HepG2 (cell line): ENCODE data around the gene ST8SIA6.

Experiments used
- AGO2 ChIP-seq: fragments of 200-400 bp; formaldehyde crosslinking; optimal IDR thresholded peaks from 2 replicates; pipeline ENCODE3; 2017; ENCODE audit warnings: mild to moderate bottlenecking, low read depth, low read length, moderate library complexity
- ATAD3A ChIP-seq: sonication (generic); formaldehyde crosslinking; IDR thresholded peaks from 2 replicates; pipeline ENCODE4 v1.4.0; 2020; ENCODE audit warnings: missing genetic modification reagents
- HCFC1 ChIP-seq: fragments of 150-350 bp; IDR thresholded peaks from 2 replicates; pipeline ENCODE4 v1.6.1; 2014; ENCODE audit warnings: low read depth, low read length
- HNF4G ChIP-seq, 2 experiments: sonication (generic) in 1 of 2; formaldehyde crosslinking in 1 of 2; IDR thresholded peaks; 2 replicates each; pipeline versions ENCODE4 v1.4.0 to v1.6.1; 2011 to 2020; ENCODE audit warnings: borderline replicate concordance in 2 of 2, low read depth in 2 of 2, mild to moderate bottlenecking in 2 of 2, low read length in 1 of 2, missing genetic modification reagents in 1 of 2, moderate library complexity in 1 of 2
- MAF1 ChIP-seq: sonication (generic); formaldehyde crosslinking; IDR thresholded peaks from 2 replicates; pipeline ENCODE4 v1.5.0; 2020; ENCODE audit warnings: missing genetic modification reagents, borderline replicate concordance
- POLR2A ChIP-seq, 2 experiments: IDR thresholded peaks; 2 replicates each; pipeline ENCODE4 v1.6.1; 2011; ENCODE audit warnings: low read depth in 2 of 2, low read length in 2 of 2, mild to moderate bottlenecking in 1 of 2, moderate library complexity in 1 of 2; ENCODE audit not compliant: insufficient read depth in 1 of 2
- SETDB1 ChIP-seq: sonication (generic); formaldehyde crosslinking; IDR thresholded peaks from 2 replicates; pipeline ENCODE4 v1.5.1; 2020; ENCODE audit warnings: missing genetic modification reagents, mild to moderate bottlenecking, borderline replicate concordance
- ZNF138 ChIP-seq: sonication (generic); formaldehyde crosslinking; IDR thresholded peaks from 2 replicates; pipeline ENCODE4 v1.5.0; 2020; ENCODE audit warnings: mild to moderate bottlenecking, low read depth, missing genetic modification reagents
- ZNF567 ChIP-seq: sonication (generic); formaldehyde crosslinking; IDR thresholded peaks from 2 replicates; pipeline ENCODE4 v1.8.1; 2023; ENCODE audit warnings: mild to moderate bottlenecking, missing genetic modification reagents, borderline replicate concordance
- TF ChIP-seq, protein P1 (sequence below): sonication (generic); formaldehyde crosslinking; IDR thresholded peaks from 2 replicates; pipeline ENCODE4 v1.5.0; 2020; ENCODE audit warnings: mild to moderate bottlenecking, missing genetic modification reagents, moderate library complexity
- TF ChIP-seq, protein P2 (sequence below): sonication (generic); formaldehyde crosslinking; IDR thresholded peaks from 2 replicates; pipeline ENCODE4 v1.5.0; 2020; ENCODE audit warnings: missing genetic modification reagents
- TF ChIP-seq, protein P3 (sequence below): sonication (generic); formaldehyde crosslinking; IDR thresholded peaks from 2 replicates; pipeline ENCODE4 v1.4.0; 2020; ENCODE audit warnings: low read depth, mild to moderate bottlenecking, missing genetic modification reagents
- TF ChIP-seq, protein P4 (sequence below): IDR thresholded peaks from 2 replicates; pipeline ENCODE4 v1.6.1; 2016; ENCODE audit warnings: low read depth, borderline replicate concordance
- TF ChIP-seq, protein P5 (sequence below): sonication (generic); formaldehyde crosslinking; IDR thresholded peaks from 2 replicates; pipeline ENCODE4 v1.5.0; 2020; ENCODE audit warnings: missing genetic modification reagents

DNA sequence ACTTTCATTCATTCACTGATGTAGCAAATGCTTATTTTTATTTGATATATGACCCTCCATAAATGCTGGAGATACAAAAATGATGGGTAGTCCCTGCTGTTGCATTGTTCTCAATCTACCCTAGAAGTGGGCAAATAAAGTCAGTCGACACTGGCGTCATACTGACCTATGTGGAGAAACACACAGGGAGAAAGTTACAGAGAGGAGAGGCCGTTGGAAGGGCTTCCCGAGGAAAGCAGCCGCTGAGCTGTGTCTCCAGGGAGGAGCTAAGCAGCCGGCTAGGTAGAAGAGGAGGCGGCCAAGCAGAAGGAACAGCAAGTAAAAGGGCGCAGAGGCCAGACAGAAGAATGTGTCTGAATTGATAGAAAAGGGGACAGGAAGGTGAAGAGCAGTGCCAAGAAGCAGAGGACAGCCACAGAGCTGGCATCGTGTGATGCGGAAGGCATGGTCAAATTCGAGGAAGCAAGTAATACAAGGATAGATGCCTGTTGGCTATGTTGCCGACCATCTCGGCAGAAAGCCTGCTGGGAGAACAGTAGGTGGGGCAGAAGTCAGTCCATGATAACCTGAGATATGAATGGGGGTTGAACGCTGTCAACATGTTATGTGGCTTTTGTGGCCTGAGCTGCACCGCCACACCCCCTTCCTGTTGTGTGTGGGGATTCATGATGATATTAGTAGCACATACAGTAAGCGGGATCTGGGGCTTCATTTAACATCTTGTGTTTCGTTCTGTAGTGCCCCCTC, 25.9 kb downstream of the ST8SIA6 start:
- TF ChIP-seq ZNF567 (CRISPR knock-in tag) (no peak), ZNF138 (CRISPR knock-in tag) (no peak), MAF1 (CRISPR knock-in tag) (no peak), HNF4G (IDR thresholded peaks at IDR 0.05; ENCODE audit: borderline replicate concordance, low read depth, low read length) (no peak), HNF4G (CRISPR knock-in tag; IDR thresholded peaks at IDR 0.05; ENCODE audit: borderline replicate concordance, low read depth) (no peak), ATAD3A (CRISPR knock-in tag) (no peak), POLR2A (IDR thresholded peaks at IDR 0.05; ENCODE audit: insufficient read depth in 1 of 2, low read depth in 2 of 2, low read length in 2 of 2) (no peak), HCFC1 (no peak), SETDB1 (CRISPR knock-in tag) (no peak), AGO2 (no peak)
- TF ChIP-seq, protein P1, sequence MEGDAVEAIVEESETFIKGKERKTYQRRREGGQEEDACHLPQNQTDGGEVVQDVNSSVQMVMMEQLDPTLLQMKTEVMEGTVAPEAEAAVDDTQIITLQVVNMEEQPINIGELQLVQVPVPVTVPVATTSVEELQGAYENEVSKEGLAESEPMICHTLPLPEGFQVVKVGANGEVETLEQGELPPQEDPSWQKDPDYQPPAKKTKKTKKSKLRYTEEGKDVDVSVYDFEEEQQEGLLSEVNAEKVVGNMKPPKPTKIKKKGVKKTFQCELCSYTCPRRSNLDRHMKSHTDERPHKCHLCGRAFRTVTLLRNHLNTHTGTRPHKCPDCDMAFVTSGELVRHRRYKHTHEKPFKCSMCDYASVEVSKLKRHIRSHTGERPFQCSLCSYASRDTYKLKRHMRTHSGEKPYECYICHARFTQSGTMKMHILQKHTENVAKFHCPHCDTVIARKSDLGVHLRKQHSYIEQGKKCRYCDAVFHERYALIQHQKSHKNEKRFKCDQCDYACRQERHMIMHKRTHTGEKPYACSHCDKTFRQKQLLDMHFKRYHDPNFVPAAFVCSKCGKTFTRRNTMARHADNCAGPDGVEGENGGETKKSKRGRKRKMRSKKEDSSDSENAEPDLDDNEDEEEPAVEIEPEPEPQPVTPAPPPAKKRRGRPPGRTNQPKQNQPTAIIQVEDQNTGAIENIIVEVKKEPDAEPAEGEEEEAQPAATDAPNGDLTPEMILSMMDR (CRISPR knock-in tag), result no peak
- TF ChIP-seq, protein P2, sequence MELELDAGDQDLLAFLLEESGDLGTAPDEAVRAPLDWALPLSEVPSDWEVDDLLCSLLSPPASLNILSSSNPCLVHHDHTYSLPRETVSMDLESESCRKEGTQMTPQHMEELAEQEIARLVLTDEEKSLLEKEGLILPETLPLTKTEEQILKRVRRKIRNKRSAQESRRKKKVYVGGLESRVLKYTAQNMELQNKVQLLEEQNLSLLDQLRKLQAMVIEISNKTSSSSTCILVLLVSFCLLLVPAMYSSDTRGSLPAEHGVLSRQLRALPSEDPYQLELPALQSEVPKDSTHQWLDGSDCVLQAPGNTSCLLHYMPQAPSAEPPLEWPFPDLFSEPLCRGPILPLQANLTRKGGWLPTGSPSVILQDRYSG (CRISPR knock-in tag), result no peak
- TF ChIP-seq, protein P3, sequence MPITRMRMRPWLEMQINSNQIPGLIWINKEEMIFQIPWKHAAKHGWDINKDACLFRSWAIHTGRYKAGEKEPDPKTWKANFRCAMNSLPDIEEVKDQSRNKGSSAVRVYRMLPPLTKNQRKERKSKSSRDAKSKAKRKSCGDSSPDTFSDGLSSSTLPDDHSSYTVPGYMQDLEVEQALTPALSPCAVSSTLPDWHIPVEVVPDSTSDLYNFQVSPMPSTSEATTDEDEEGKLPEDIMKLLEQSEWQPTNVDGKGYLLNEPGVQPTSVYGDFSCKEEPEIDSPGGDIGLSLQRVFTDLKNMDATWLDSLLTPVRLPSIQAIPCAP (CRISPR knock-in tag), result no peak
- TF ChIP-seq, protein P4, sequence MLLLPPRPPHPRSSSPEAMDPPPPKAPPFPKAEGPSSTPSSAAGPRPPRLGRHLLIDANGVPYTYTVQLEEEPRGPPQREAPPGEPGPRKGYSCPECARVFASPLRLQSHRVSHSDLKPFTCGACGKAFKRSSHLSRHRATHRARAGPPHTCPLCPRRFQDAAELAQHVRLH, result no peak
- TF ChIP-seq, protein P5, sequence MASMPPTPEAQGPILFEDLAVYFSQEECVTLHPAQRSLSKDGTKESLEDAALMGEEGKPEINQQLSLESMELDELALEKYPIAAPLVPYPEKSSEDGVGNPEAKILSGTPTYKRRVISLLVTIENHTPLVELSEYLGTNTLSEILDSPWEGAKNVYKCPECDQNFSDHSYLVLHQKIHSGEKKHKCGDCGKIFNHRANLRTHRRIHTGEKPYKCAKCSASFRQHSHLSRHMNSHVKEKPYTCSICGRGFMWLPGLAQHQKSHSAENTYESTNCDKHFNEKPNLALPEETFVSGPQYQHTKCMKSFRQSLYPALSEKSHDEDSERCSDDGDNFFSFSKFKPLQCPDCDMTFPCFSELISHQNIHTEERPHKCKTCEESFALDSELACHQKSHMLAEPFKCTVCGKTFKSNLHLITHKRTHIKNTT, result no peak
